GM12891 (cell line): ENCODE results near the gene CACHD1.

Experiments used
- POLR2A ChIP-seq: IDR thresholded peaks from 2 replicates; pipeline ENCODE4 v1.6.1; 2011; ENCODE audit warnings: low read depth, low read length, control low read depth
- POLR2AphosphoS5 ChIP-seq: IDR thresholded peaks from 2 replicates; pipeline ENCODE4 v1.6.1; 2011; ENCODE audit warnings: low read depth, low read length, control low read depth
- TAF1 ChIP-seq: IDR thresholded peaks from 2 replicates; pipeline ENCODE4 v1.6.1; 2011; ENCODE audit warnings: low read depth, low read length, control low read depth

- TF ChIP-seq POLR2AphosphoS5 (no peak), POLR2A (no peak), TAF1 (no peak)
Observed at GRCh38 chr1:64590316-64590715, 120.4 kb downstream of the CACHD1 start.
